Esophagus (tissue), 2 donors: ENCODE results near the gene DTL. TPM values are rescaled to one million over a fixed set of nuclear protein-coding genes. Genes with fewer than 3 reads are reported as not detected.

Experiments
- H3K27ac ChIP-seq, 2 donors: one replicate each; pipeline ENCODE4 v1.5.1; 2013; ENCODE audit warnings: low read depth in 2 of 2, mild to moderate bottlenecking in 2 of 2, inconsistent platforms in 1 of 2, low read length in 1 of 2, moderate library complexity in 1 of 2
- H3K27me3 ChIP-seq, 2 donors: one replicate each; pipeline ENCODE4 v1.6.1; 2013; ENCODE audit warnings: low read length in 2 of 2, control low read depth in 1 of 2, mild to moderate bottlenecking in 1 of 2; ENCODE audit not compliant: insufficient read depth in 2 of 2, control insufficient read depth in 1 of 2
- H3K36me3 ChIP-seq, 2 donors: one replicate each; pipeline ENCODE4 v1.6.1; 2013; ENCODE audit warnings: low read length in 1 of 2; ENCODE audit not compliant: control insufficient read depth in 2 of 2, insufficient read depth in 2 of 2
- H3K4me1 ChIP-seq, 2 donors: one replicate each; pipeline ENCODE4 v1.6.1; 2013; ENCODE audit warnings: low read length in 1 of 2; ENCODE audit not compliant: control insufficient read depth in 2 of 2, insufficient read depth in 2 of 2
- H3K4me3 ChIP-seq, 2 donors: one replicate each; pipeline ENCODE4 v1.5.1; 2013; ENCODE audit warnings: low read length in 2 of 2, mild to moderate bottlenecking in 2 of 2, low read depth in 1 of 2, moderate library complexity in 1 of 2
- H3K9me3 ChIP-seq, 2 donors: one replicate each; pipeline ENCODE4 v1.6.1; 2013; ENCODE audit warnings: mild to moderate bottlenecking in 2 of 2, low read depth in 1 of 2, low read length in 1 of 2, moderate library complexity in 1 of 2; ENCODE audit not compliant: control insufficient read depth in 2 of 2, insufficient read depth in 1 of 2
- whole genome bisulfite sequencing, 2 donors: extraction: QIAGEN DNeasy Blood & Tissue Kit; methylation state at CpG; one replicate each; pipeline ENCODE4 v1.1.7; 2013; 5-methylcytosine and 5-hydroxymethylcytosine counted together
- polyA plus RNA-seq, 2 donors: library from polyadenylated mRNA; stranded (reverse); fragments of 200-250 nt; gene quantifications; one replicate each; pipeline ENCODE4 v1.2.3, GENCODE V29; 2013
- donor health status: healthy with polysubstance abuse.
- donor health status: Bipolar disorder and iron deficiency.

DTL gene
- polyA plus RNA-seq, 2 donors = 1.6 to 3.4 TPM

DNA sequence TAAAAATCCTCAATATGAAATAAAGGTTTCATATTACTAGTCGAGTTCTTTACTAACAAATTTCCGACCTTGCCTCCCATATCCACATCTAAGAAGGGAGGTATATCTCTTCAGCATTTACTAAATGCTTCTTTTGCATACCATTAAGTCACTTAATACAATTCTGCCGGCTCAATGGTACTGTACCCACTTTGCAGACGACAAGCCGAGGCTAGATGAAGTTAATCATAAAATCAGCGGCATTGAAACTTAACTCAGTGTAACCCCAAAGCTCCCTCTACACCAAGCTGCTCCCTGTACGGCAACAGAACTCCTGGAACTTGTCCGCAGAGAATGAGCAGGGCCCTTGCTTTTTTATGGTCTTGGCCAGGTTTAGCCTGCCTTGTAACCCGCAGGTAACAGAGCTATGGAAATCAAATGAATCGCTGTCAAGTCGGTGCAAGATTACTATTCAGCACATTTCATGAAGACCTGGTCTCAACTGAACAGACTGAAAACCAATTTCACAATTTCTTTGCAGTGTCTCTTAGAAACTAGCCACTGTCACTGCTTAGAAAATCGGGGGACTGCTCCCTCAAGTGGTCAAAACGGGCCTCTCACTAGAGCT is 929 bp upstream of the DTL start:
- 1 to 2% methylated on average over 13 of the region's 13 CpGs for WGBS, 2 donors
- no peaks in the 10 kb centered on the region for H3K27me3 ChIP-seq
- peak overlapping the region; percentile 73 to 90 for H3K4me3 ChIP-seq
- no peaks in the 10 kb centered on the region for H3K36me3 ChIP-seq
- peak overlapping the region; percentile 95 to 99 for H3K27ac ChIP-seq
- H3K4me1 ChIP-seq = no peaks in the 10 kb centered on the region
- H3K9me3 ChIP-seq = no peaks in the 10 kb centered on the region

DNA sequence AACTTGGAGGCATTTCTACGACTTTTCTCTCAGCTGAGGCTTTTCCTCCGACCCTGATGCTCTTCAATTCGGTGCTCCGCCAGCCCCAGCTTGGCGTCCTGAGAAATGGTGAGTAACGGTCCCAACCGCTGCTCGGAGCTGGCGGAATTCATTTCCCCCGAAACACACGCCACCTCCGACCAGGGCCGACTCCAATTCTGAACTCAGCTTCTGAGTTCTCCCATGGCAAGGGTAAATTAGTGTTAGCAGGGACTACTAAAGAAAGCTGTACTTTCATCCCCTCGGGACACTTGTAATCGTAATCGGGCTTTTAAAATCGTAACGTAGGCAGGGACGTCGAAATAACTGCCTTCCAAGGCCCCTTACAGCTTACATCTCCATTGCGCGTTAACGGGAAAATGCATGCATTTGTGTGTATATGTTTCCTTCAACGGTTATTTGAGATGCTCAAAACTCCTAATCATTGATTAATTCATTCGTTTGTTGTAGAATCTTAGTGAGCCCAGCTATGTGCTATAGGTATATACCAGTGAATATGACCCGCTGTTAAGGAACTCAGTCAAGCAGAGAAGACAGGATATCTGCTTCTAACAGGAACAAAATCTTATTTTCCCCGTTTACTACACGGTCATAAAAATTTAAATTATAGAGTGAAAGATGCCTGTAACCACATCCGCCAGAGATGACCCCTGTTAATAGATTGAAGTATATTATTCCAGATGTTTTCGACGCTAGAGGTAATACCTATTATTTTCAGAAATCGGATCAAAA is 472 bp downstream of the DTL start:
- Histone ChIP-seq H3K27ac (peak overlapping the region; percentile 25 to 76), H3K9me3 (no peaks in the 10 kb centered on the region), H3K36me3 (no peaks in the 10 kb centered on the region), H3K27me3 (no peaks in the 10 kb centered on the region), H3K4me1 (no peaks in the 10 kb centered on the region), H3K4me3 (peak overlapping the region; percentile 73 to 90)
- 1% methylated on average over 32 of the region's 32 CpGs for WGBS, 2 donors

GRCh38 chr1:212037900-212038299 is 2.4 kb downstream of the DTL start:
- H3K27ac ChIP-seq = no peak overlapping the region
- H3K27me3 ChIP-seq = no peaks in the 10 kb centered on the region
- H3K4me1 ChIP-seq = no peaks in the 10 kb centered on the region
- 59 to 74% methylated on average over 3 of the region's 3 CpGs for WGBS, 2 donors
- H3K36me3 ChIP-seq = no peaks in the 10 kb centered on the region
- no peaks in the 10 kb centered on the region for H3K9me3 ChIP-seq
- H3K4me3 ChIP-seq = no peak overlapping the region

DNA sequence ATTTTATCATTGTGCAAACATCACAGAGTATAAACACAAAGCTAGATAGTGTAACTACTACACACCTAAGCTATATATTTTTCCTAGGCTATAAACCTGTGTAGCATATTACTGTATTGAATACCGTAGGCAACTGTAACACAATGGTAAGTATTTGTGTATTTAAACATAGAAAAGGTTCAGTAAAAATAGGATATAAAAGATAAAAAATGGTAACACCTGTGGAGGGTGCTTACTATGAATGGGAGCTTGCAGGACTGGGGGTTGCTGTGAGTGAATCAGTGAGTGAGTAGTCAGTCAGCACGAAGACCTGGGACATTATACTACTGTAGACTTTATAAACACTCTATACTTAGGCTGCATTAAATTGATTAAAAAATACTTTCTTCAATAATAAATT is 4.1 kb downstream of the DTL start:
- no peaks in the 10 kb centered on the region for H3K27me3 ChIP-seq
- no peaks in the 10 kb centered on the region for H3K9me3 ChIP-seq
- H3K36me3 ChIP-seq = no peaks in the 10 kb centered on the region
- WGBS, 2 donors = 91 to 95% methylated on average over 2 of the region's 2 CpGs
- no peaks in the 10 kb centered on the region for H3K4me1 ChIP-seq
- no peak overlapping the region for H3K4me3 ChIP-seq
- H3K27ac ChIP-seq = no peak overlapping the region

- WGBS, 2 donors = 70 to 72% methylated on average over 5 of the region's 5 CpGs
Measured at GRCh38 chr1:212040629-212041412, 5.3 kb downstream of the DTL start.

DNA sequence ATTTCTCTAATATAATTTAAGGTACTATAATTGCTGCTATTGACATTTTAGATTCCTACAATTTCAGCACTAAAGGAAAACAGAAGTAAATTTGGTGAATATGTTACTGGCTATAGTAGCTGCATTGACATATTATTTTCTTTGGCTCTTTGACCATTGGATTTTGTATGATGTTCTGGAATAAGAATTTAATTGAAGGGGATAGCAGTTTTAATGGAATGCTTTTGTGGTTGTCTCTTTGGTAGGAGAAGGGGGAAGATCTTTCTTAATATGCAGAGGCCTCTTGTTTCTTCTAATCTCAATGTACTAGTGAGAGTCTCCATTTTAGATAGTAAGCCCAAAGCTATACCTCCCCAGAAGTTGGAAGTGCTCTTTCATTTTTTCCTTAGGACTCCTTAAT is 6.9 kb downstream of the DTL start:
- H3K9me3 ChIP-seq = no peaks in the 10 kb centered on the region
- H3K27me3 ChIP-seq = no peaks in the 10 kb centered on the region
- no peak overlapping the region for H3K4me3 ChIP-seq
- no peak overlapping the region for H3K27ac ChIP-seq
- no peaks in the 10 kb centered on the region for H3K4me1 ChIP-seq
- no peaks in the 10 kb centered on the region for H3K36me3 ChIP-seq

More at GRCh38 chr1:212040629-212041412, 5.3 kb downstream of the DTL start:
- H3K4me1 ChIP-seq = no peaks in the 10 kb centered on the region
- H3K27ac ChIP-seq = no peak overlapping the region
- H3K27me3 ChIP-seq = no peaks in the 10 kb centered on the region
- no peak overlapping the region for H3K4me3 ChIP-seq
- H3K9me3 ChIP-seq = no peaks in the 10 kb centered on the region
- H3K36me3 ChIP-seq = no peaks in the 10 kb centered on the region

GRCh38 chr1:212044851-212045250 is 9.3 kb downstream of the DTL start:
- Histone ChIP-seq H3K27me3 (no peaks in the 10 kb centered on the region), H3K9me3 (no peaks in the 10 kb centered on the region)
- WGBS, 2 donors = 95 to 98% methylated on average over 1 of the region's 1 CpG

DNA sequence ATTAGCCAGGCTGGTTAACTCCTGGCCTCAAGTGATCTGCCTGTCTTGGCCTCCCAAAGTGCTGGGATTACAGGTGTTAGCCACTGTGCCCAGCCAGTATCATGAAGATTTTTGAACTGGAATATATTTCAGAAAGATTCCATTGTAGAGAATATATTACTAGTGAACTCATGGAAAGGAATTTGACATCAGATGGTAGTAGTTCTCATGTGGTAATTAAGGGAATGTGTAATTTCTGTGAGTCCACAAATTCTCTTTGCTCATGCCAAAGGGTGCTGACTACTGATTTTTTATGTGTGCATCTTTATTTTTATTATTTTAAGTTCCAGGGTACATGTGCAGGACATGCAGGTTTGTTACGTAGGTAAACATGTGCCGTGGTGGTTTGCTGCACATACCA is 10.4 kb downstream of the DTL start:
- WGBS, 2 donors = 93 to 96% methylated on average over 2 of the region's 2 CpGs
- Histone ChIP-seq H3K4me1 (no peaks in the 10 kb centered on the region), H3K27me3 (no peaks in the 10 kb centered on the region), H3K4me3 (no peak overlapping the region), H3K9me3 (no peaks in the 10 kb centered on the region), H3K27ac (no peak overlapping the region), H3K36me3 (no peaks in the 10 kb centered on the region)

More at GRCh38 chr1:212044851-212045250, 9.3 kb downstream of the DTL start:
- H3K36me3 ChIP-seq = no peaks in the 10 kb centered on the region
- H3K27ac ChIP-seq = no peak overlapping the region
- H3K4me3 ChIP-seq = no peak overlapping the region
- H3K4me1 ChIP-seq = no peaks in the 10 kb centered on the region

DNA sequence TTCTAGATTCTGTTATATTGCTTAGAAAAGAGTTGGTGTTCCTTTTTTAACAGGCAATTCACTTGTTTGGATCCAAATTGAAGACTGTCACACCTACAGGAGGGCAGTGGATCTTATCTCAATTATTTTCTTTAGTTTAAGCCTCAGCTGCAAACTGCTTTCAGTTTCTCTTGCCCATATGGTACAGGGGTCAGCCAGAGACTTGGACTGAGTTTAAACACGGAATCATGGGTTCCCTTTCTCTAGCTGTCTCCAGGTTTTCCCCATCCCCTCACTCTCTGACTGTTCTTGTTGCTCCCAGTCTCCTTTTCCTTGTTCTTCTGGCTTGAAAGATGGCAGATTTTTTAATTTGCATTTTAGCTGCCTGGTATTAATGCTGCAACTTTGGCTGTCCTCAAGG is 18.4 kb downstream of the DTL start:
- 50 to 87% methylated on average over 1 of the region's 1 CpG for WGBS, 2 donors

More for the DNA sequence above, 18.4 kb downstream of the DTL start:
- Histone ChIP-seq H3K36me3 (peaks cover 0 to 4% of the 10 kb centered on the region in 2 donors), H3K4me3 (no peak overlapping the region), H3K9me3 (no peaks in the 10 kb centered on the region), H3K4me1 (no peaks in the 10 kb centered on the region), H3K27me3 (no peaks in the 10 kb centered on the region), H3K27ac (no peak overlapping the region)
